GM19468 (cell line): ENCODE data around the gene PRR35.
"Not testable (repeated sequence)": the region's sequence is repeated elsewhere in the genome, so short reads cannot be mapped to it uniquely, and the experiment has no call there.

Experiments used
- ATAC-seq: cut with Tn5 transposase; IDR thresholded peaks from one replicate; pipeline ENCODE4 v1.9.1; 2021; ENCODE audit warnings: mild to moderate bottlenecking, moderate library complexity, moderate number of reproducible peaks; ENCODE audit not compliant: unreplicated experiment; ENCODE audit errors: extremely low read depth

PRR35 gene

DNA sequence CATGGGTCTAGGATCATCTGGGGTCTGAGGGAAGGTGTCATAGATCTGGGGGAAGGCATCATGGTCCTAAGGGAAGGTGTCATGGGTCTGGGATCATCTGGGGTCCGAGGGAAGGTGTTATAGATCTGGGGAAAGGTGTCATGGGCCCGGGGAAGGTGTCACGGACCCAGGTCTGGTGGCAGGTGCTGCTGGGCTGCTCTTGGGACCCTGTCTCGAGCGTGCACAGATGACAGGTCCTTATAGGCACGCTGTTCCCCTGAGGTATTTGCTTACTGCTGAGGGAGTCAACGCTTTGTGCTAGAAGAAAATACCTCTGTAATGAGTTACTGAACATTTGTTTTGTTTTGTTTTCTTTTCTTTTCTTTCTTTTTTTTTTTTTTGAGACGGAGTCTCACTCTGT lies 31.0 kb downstream of the PRR35 start:
- ATAC-seq = no peak

GRCh38 chr16:591892-592517 lies 31.8 kb downstream of the PRR35 start:
- ATAC-seq = no peak

GRCh38 chr16:592518-593306 lies 32.5 kb downstream of the PRR35 start:
- ATAC-seq = no peak

GRCh38 chr16:593406-593805 lies 33.2 kb downstream of the PRR35 start:
- no peak for ATAC-seq

- no peak for ATAC-seq
These were observed 33.6 kb downstream of the PRR35 start for GRCh38 chr16:593807-594206.

GRCh38 chr16:595094-595528 lies 34.9 kb downstream of the PRR35 start:
- no peak for ATAC-seq

- ATAC-seq = no peak
These were observed 35.9 kb downstream of the PRR35 start for GRCh38 chr16:595942-596735.

- no peak for ATAC-seq
These were observed 36.5 kb downstream of the PRR35 start for GRCh38 chr16:596736-597060.

- not testable (repeated sequence) for ATAC-seq
These were observed 37.5 kb downstream of the PRR35 start for GRCh38 chr16:597655-598054.

GRCh38 chr16:598823-599739 lies 38.9 kb downstream of the PRR35 start:
- ATAC-seq = no peak

DNA sequence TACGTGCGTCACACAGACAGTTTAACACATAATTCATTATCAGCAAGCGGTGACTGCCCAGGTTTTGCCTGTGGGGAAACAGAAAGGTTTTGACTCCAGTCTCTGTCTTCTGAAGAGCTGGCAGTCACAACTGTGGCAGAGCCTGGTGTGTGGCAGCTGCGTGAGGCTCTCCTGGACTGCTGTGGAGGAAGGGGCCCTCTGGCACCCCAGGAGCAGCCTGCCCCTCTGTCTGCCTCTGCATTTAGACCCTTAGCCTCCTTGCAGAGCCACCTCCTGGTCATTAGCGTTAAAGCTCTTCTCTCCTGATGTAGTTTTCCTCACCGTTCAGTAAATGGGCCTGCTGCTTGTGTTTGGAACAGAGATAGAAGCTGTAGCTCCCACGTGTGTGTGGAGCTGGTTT lies 40.6 kb downstream of the PRR35 start:
- ATAC-seq = no peak

- no peak for ATAC-seq
These were observed 43.7 kb downstream of the PRR35 start for GRCh38 chr16:603933-604332.

GRCh38 chr16:606656-607307 lies 46.6 kb downstream of the PRR35 start:
- ATAC-seq = no peak

DNA sequence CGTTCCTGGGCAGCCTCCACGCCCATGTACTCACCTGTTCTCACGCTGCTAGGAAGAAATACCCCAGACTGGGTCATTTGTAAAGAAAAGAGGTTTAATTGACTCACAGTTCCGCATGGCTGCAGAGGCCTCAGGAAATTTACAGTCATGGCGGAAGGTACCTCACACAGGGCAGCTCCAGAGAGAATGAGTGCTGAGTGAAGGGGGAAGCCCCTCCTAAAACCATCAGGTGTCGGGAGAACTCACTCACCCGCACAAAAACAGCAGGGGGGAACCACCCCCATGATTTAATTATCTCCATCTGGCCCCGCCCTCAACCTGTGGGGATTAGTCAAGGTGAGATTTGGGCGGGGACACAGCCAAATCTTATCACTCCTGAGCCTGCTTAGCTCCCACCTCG lies 47.8 kb downstream of the PRR35 start:
- ATAC-seq = no peak

DNA sequence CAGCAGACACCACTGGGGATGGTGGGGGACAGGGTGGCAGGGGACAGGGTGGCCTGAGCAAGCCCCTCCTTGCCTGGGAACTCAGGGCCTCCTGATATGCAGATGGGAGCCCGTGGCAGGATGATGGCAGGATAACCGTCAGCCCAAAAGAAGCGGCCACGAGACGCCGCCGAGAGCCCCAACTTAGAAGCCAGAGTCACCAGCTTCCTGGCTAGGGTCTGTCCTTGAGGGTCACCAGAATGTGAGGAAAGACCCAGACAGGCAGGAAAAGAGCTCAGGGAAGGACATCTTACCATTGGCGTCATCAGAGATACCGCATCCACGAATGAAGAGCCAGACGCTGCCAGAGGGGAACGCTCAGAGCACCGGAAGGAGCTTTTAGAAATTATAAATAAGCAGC lies 49.1 kb downstream of the PRR35 start:
- ATAC-seq = no peak

GRCh38 chr16:609984-610383 lies 49.8 kb downstream of the PRR35 start:
- ATAC-seq = no peak

DNA sequence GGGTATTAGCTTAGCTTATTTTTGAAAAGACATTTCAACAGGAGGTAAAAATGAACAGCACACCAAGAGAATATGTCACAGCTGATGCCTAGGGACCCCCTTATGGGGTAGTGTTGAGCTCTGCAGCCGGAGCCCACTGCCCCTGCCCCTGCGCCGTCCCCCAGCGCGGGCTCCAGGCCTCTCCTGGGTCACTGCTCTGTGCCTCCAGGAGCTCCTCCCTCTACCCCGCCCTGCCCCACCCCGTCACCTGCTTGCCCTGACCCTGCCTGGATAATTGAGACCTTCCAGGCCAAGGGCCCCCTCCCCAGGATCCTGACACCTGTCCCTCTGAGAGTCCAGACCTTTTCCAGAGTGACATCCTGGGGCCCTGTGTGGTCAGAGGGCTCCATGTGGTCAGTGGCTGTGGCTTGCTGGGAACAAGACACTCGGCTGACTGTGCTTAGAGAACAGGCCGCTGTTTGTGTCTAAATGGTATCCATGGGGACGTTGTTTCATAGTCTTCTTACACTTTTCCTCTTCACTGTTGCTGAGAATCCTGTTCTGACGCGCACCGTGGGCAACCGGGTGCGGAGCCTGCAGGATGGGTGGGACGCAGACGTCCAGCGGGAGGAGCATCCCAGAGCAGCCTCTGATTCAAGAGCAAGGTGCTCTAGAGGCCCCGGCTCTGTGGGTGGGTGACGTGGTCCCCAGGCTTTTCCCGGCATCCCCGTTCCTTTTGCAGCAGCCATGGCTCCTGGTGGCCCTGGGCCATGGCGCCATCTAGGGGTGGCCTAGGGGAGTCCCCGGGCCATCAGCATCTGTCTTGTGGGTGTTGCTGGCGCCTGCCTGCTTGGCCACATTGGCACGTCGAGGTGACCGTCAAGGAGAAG lies 50.6 kb downstream of the PRR35 start:
- ATAC-seq = no peak

GRCh38 chr16:615122-615521 lies 54.9 kb downstream of the PRR35 start:
- ATAC-seq = no peak
